ENCODE measurements around the gene NKD2.

NKD2 gene

DNA sequence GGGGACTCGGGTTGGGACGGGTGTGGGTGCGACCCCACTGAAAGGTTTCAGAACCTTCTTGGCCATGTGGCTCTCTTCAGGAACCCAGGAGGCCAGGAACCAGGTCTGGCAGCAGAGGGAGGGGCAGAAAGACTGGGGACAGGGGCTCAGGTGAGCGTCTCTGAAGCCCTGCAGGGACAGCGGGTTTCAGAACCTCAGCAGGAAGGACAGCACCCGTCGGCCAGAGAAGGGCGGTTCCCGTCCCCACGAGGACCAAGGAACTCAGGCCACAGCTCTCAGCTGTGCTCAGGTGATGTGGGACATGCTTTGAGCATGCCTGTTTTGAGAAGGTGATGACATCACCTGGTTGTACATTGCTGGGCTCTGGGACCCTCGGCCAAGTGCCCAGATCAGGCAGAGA, 77.5 kb downstream of the NKD2 start:
- H3K27me3 ChIP-seq (ENCODE audit: control insufficient read depth, insufficient read depth, low read length) = no peaks in the 10 kb centered on the region
- H3K4me1 ChIP-seq (ENCODE audit: control insufficient read depth, low read depth, low read length) = no peaks in the 10 kb centered on the region
- peaks cover 14% of the 10 kb centered on the region for H3K36me3 ChIP-seq (ENCODE audit: control insufficient read depth, low read depth, low read length)
- H3K27ac ChIP-seq (ENCODE audit: low read length) = no peak overlapping the region
- H3K4me3 ChIP-seq (ENCODE audit: low read length) = no peak overlapping the region
- no peak overlapping the region for H3K9ac ChIP-seq (ENCODE audit: low read length)
- H3K9me3 ChIP-seq (ENCODE audit: control insufficient read depth, low read depth, low read length) = no peaks in the 10 kb centered on the region

- Histone ChIP-seq H3K4me1 (ENCODE audit: control insufficient read depth, low read depth, low read length) (no peaks in the 10 kb centered on the region), H3K4me3 (ENCODE audit: low read length) (no peak overlapping the region), H3K36me3 (ENCODE audit: control insufficient read depth, low read depth, low read length) (peaks cover 15% of the 10 kb centered on the region), H3K9ac (ENCODE audit: low read length) (no peak overlapping the region), H3K27me3 (ENCODE audit: control insufficient read depth, insufficient read depth, low read length) (no peaks in the 10 kb centered on the region), H3K27ac (ENCODE audit: low read length) (no peak overlapping the region), H3K9me3 (ENCODE audit: control insufficient read depth, low read depth, low read length) (no peaks in the 10 kb centered on the region)
These were observed 78.3 kb downstream of the NKD2 start for GRCh38 chr5:1086871-1087270.

DNA sequence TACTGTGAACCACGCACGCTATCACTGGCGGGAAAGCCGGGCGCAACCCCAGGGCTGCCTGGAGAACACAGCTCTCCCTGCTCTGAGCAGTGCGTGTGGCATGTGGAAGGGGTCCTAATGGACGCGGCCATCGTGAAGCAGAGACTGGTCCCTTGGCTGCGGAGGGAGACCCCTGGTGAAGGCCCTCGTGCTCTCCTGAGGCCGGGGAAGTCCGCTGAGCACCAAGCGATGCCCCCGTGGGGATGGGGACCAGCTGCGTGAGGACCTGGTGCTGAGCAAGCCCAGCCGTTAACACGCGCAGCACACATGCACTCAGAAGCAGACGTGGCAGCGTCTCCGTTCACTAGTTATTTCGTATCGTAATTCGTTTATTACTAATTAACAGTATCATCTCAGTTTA, 78.8 kb downstream of the NKD2 start:
- H3K27me3 ChIP-seq (ENCODE audit: control insufficient read depth, insufficient read depth, low read length) = no peaks in the 10 kb centered on the region
- H3K4me3 ChIP-seq (ENCODE audit: low read length) = no peak overlapping the region
- H3K4me1 ChIP-seq (ENCODE audit: control insufficient read depth, low read depth, low read length) = no peaks in the 10 kb centered on the region
- H3K36me3 ChIP-seq (ENCODE audit: control insufficient read depth, low read depth, low read length) = peaks cover 18% of the 10 kb centered on the region
- H3K9me3 ChIP-seq (ENCODE audit: control insufficient read depth, low read depth, low read length) = no peaks in the 10 kb centered on the region
- H3K9ac ChIP-seq (ENCODE audit: low read length) = no peak overlapping the region
- H3K27ac ChIP-seq (ENCODE audit: low read length) = no peak overlapping the region

GRCh38 chr5:1088031-1088430, 79.4 kb downstream of the NKD2 start:
- H3K9ac ChIP-seq (ENCODE audit: low read length) = no peak overlapping the region

More at GRCh38 chr5:1088031-1088430, 79.4 kb downstream of the NKD2 start:
- Histone ChIP-seq H3K9me3 (ENCODE audit: control insufficient read depth, low read depth, low read length) (no peaks in the 10 kb centered on the region), H3K4me3 (ENCODE audit: low read length) (no peak overlapping the region), H3K36me3 (ENCODE audit: control insufficient read depth, low read depth, low read length) (peaks cover 20% of the 10 kb centered on the region), H3K27me3 (ENCODE audit: control insufficient read depth, insufficient read depth, low read length) (no peaks in the 10 kb centered on the region), H3K4me1 (ENCODE audit: control insufficient read depth, low read depth, low read length) (no peaks in the 10 kb centered on the region), H3K27ac (ENCODE audit: low read length) (no peak overlapping the region)

Measured in iPS-18a (cell line).